GM12891 (cell line): Measurements from ENCODE around the gene PALMD.

Experiments
- POLR2A ChIP-seq: IDR thresholded peaks from 2 replicates; pipeline ENCODE4 v1.6.1; 2011; ENCODE audit warnings: low read depth, low read length, control low read depth
- POLR2AphosphoS5 ChIP-seq: IDR thresholded peaks from 2 replicates; pipeline ENCODE4 v1.6.1; 2011; ENCODE audit warnings: low read depth, low read length, control low read depth
- SPI1 ChIP-seq: IDR thresholded peaks from 2 replicates; pipeline ENCODE4 v1.6.1; 2011; ENCODE audit warnings: low read depth, low read length, control low read depth
- TAF1 ChIP-seq: IDR thresholded peaks from 2 replicates; pipeline ENCODE4 v1.6.1; 2011; ENCODE audit warnings: low read depth, low read length, control low read depth

DNA sequence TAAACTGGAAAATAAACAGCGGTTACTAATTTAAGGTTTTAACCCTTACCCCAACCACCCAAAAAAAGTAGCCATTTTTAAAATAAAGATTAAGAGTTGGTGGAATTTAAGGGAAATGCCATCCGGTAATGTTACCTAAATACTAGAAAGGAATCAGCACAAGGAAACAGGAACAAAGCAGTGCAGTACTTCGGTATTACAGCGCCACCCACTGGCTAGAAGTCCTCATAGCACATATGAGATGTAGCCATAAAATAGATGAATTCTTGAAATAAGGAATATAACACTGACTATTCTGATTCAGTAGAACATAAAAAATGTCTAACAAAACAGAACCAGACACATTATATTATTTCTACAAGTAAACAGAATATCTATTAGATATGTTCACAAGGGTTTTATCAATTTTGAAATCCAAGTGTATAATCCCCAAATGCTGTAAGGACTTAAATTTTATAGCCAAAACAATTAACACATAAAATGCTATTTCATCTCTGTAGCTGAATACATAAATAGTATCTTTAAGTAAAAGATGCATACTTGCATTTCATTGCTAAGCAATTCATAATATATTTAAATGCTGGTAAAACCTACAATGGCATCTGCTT is 61.7 kb downstream of the PALMD start:
- TF ChIP-seq POLR2A (no peak), POLR2AphosphoS5 (no peak), TAF1 (no peak), SPI1 (no peak)
